GM19467 (cell line): ENCODE measurements around the gene SLC25A13.

Source experiments
- ATAC-seq: cut with Tn5 transposase; IDR thresholded peaks from one replicate; pipeline ENCODE4 v1.9.1; 2021; ENCODE audit warnings: mild to moderate bottlenecking, moderate library complexity; ENCODE audit not compliant: unreplicated experiment

SLC25A13 gene

DNA sequence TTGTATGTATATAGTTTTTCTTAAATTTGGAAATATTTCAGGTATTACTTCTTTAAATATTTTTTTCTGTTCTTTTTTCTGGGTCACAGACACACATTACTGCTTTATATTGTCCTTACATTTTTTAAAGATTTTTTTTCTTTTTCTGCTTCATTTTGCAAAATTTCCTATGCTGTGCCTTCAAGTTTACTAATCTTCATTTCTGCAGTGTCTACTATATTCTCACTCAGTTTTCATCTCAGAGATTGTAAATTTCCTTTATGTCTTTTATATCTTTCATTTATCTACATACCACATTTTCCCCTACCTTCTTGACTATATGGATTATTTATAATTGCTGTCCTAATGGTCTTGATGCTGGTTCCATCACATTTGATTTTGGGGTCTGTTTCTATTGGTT lies 210.5 kb downstream of the SLC25A13 start:
- ATAC-seq, result no peak

DNA sequence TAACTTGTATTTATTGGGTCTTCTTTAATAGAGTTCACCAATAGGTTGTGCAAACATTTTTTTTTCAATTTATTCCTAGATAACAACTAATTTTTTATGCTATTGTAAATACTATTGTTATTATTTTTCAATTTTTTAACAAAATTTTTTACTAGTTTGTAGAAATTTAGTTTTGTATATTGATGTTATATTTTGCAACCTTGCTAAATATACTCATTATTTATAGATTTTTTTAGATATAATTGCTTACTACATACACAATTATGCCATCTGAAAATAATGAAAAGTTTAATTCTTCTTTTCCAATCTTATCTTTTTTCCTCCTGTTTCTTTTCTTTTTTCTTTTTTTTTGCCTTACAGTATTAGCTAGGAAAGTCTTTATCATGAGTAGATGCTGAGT lies 216.9 kb downstream of the SLC25A13 start:
- no peak for ATAC-seq

DNA sequence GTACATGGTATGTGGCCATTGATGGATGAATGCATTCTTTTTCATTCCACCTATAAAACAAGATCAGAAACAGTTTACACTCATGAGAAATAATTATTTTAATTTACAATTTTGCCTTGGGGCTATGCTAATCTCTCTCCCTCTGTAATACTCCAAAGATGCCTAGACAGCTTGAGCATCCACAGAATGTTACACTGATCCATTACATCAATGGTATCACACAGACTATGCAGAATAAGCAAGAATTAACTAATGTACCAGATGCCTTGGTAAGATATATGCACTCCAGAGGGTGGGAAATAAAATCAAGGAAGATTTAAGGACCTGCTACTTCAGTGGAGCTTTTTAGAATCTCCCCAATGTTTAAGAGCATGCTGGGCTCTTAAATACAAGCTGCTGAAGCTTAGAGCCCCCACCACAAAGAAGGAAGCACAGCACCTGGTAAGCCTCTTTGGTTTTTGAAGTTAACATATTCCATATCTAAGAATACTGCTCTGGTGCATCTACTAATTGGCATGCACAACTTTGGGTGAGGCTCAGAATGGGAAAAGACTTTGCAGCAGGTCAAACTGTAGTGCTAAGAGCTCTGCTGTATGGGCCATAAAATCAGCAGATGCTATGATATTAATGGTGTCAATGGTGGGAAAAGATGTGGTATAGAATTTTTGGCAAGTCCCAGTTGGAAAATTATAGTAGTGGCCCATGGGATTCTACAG lies 219.6 kb downstream of the SLC25A13 start:
- ATAC-seq, result no peak

DNA sequence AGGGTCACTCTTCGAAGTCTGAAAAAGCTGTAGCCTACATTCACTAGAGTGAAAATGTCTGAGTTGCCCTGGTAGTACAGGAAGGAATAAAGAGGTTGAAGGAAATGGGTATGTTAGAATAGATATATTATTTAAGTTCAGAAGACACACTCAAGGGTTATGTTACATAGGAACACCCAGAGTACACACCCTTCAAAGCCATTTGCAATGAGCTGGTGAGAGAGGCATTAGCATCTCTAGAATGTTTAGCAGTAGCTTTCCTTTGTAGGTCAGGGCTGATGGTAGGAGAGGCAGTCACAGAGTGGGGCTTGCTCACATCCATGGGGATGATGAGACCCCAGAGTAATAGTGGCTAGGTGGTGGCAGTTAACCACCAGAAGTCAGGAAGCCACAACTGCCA lies 221.2 kb downstream of the SLC25A13 start:
- no peak for ATAC-seq

DNA sequence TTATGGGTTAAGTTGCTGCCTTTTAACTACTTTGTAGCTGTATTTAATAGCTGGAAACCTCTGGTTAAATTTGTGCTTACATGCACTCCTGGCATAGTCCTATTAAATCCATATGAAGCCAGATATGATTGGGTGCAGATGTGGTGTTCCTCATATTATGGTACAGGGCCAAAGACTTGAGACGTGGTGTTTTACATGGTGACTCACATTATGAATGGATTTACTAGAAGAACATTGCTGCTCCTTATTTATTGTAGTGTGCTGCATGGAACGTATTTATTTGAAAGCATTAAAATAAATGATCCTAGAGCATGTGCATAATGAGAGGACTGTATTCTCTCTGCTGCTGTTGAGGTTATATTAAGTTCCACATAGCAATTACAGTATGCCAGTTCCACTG lies 224.1 kb downstream of the SLC25A13 start:
- ATAC-seq, result no peak

DNA sequence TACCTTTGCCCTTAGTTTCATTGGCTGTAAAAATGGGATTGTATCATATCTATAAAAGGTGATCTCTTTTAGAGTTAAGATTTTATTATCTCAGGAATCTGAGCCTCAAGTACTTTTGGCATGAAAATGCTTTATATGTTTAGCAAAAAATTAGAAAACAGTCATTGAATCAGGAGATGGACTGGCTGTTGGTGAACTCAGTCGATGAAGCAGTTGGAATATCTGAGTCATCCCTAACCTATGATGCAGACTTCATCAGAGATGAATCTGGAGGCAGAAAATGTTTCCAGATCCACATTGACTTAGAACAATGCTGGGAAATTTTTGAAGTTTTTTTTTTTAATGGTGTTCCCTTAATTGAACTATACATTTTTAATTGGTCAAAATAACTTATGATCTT lies 228.5 kb downstream of the SLC25A13 start:
- no peak for ATAC-seq

DNA sequence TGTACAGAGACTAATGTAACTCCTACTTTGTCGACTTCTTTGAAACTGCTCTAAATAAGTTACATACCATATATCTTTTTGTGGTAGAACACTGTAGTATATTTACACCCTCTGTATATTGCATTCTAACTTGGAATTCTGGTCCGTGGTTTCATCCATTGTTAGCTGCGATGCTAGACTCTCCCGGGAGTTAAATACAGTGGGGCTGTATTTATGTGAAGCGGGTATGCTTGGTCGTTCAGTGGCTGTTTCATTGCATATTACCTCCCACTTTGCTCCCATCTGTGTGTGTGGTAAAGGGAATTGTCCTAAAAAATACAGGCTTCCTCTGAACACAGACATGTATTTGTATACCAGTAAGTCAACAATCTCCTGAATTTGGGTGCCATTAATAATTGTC lies 231.1 kb downstream of the SLC25A13 start:
- no peak for ATAC-seq

DNA sequence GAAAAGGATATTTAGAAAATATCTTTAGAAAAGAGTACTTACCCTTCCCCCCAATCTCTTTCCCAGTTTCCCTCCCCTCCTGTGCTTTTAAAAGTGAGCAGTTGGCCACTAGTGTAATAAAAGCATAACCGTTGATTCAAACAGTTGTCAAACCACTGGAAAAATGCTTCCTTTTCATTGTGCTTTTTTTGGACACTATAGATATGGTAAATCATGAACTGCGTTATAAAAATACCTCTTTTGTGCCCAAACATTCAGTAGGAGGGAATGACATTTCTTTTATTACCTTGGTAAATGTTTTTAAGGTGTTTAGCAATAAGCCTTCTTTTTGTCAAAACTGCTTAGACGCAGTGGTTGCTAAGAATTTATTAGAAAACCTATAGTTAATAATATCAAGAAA lies 232.4 kb downstream of the SLC25A13 start:
- no peak for ATAC-seq

DNA sequence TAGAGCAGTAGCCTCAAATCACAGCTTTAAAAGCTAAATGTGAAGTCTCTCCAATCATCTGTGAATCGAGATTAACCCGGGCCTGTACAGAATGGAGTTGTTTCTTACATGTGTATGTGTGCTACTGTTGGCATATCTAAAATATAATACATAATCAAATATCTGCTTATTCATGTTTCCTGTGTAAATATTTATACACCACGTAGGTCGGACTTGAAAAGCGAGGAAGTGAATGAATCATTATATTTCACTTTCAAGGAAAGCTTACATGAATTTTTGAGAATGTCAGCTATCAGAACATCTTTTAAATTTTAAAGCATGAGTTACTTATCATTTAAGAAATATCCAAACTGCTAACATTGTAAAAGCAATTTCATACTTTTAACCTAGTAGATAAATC lies 233.3 kb downstream of the SLC25A13 start:
- no peak for ATAC-seq

DNA sequence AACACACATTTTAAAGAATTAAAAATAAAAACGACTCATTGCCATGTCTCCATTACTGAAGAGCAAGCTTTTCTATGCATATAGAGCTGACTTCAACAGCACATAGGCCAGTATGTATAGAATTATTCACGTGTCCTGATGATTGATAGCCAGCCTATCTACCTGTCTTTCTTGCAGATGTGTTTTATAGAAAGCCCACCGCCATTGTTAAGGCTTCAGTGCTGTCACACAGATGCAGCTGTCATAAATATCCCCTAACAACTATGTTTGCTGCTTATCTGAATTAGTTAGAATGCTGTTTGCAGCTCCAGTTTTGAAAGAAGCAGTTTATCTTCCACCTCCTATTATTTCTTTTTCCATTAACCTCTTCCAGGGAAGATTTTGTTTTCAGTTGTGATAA lies 235.9 kb downstream of the SLC25A13 start:
- ATAC-seq, result no peak

DNA sequence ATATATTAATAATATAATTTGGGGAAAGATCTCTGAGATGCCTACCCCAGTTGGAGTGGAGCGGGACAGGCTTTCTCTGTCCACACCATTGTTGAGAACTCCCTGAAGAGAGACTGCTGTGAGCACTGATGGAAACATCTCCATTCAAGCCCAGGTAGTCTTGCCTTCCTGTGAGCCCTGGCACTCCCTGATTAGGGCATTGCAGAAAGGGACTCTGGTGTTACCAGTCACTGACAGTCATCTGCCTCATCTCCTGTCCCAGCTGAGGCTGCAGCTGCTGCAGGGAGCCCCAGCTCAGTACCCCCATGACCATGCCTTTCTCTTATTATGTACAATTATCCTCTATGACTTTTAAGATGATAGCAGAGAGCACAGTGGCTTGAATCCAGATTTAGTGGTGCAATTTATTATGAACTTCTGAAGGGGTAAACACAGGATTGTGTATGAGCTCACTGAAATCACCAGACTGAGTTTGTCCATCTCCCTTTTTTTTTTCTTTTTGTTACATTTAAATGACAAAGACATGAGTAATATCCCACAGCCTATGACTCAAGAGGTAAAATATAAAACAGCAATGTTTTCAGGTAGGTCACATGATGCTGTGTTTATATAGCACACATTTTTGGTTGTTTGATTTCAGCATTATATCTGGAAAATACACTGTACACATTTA lies 236.9 kb downstream of the SLC25A13 start:
- ATAC-seq, result no peak

DNA sequence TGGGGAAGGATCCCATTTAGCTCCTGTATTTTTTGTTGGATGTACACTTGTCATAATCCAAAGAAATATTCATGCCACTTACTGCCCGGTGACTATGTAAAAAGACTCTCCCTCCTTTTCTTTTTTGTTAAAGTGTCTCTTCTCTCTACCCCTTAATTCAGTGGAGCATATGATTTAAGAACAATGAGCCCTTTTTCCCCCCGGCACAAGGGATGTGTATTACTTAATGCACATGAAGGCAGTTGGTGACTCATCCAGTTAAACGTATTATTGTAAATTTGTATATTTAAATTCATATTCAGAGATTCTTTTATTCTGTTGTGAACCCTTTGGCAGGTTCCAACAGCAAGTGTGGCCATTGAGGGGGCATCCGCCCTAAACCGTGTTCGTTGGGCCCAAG lies 241.9 kb downstream of the SLC25A13 start:
- ATAC-seq, result no peak

DNA sequence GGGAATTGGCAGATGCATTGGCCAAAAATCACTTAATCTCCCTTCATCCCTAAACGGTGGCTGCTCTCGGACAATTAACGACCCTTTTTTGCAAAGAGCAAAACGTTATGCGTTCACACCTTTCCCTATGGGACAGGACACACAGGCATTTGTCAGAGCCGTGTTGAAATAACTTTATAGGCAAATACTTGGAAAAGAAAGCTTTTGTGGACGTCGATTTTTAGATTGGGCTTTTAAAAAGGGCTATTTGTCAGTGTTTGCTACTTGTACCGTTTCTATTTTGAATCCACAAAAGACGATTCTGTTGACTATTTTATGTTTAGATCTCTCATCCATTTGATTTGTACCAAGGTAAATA lies 245.6 kb downstream of the SLC25A13 start:
- ATAC-seq, result no peak

DNA sequence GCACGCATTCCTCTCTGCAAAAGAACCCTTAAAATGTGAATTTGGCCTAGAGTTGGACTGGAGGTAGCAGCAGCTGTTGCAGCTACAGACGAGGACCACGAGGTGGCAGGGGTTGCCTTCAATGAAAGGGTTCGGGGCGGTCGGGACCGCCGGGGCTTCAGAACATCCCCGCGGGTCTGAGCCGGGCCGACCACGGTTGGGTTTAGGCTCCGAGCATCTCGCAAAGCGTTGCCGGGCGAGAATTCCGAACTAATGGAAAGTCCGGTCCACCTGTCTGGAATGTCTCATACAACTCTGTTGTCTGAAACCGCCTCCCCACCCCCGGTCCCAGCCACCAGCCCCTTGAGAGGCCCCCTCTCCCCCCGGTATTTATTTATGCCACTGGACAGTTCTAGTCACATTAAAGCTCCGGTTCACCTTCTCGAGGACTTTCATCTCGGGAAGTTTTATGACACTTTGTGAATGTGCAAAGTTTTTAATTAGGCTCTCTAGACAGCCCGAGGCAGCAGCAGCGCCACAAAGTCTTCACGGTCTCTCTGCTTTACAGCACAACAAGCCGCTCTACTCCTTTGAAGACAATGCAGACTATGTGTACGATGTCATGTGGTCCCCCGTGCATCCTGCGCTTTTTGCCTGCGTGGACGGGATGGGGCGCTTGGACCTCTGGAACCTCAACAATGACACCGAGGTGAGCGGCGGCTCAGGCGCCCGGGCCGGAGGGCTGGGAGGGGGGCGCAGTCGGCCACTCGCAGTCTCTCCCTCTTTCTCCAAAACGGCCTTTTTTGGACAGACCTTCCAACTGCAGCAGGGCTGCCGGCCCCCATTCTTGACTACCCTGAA lies 246.2 kb downstream of the SLC25A13 start:
- ATAC-seq, result peak; percentile 87

DNA sequence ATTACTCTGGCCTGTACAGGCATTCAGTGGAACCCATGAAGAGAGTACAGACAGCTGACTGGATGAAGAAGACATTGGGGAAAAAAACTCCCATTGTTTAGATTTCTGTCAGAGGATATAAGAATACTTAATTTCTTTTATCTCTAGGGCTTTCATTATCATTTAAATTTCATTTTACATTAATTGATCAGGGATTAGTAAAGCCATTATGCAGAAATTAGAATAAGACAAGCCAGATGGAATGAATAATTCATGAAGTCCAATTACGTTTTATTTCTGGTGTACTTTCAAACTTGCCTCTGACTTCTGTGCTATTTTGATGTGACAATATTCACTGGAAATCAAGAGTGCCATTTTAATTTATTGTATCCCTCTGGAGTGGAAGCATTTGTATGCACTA lies 247.0 kb downstream of the SLC25A13 start:
- ATAC-seq, result no peak
